ENCODE measurements around the gene RPS6KA1. TPM values are rescaled to one million over a fixed set of nuclear protein-coding genes. Genes with fewer than 3 reads are reported as not detected.

Gene RPS6KA1
- total and polyA plus RNA-seq, 2 of the 13 experiments (the other 11 are each of a cell fraction or from before 2014, with no cell fraction given): 19.6 to 24.2 TPM

DNA sequence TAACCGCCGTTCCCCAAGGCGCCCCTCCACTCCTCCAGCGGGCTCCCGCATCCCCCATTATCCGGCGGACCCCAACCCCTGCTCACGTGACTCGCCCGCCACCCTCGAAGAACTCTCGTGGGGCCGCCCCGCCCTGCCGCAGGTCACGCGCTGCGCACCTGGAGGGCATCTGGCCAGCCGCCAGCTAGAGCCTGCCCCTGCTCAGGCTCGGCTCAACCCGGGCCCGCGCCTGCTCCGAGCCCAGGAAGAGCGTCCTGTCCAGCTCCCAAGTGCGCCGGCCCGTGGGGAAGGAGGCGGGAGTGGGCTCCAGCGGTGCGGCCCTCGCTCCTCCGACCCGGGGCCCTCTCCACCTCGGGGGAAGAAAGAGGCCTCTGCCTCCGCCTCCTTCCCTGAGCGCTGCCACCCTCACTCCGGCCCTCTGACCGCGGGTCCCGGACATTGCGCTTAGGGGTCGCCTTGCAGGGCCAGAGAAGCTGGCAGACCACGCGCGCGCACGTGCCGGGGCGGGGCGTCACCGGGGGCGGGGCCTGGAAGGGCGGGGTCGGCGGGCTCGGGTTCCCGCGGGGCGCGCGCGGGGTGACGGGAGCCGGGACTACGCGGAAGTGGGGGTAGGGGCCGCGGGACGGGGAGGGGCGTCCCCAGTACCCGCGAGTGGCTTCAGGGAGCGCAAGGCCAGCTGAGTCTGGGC, 28.9 kb upstream of the RPS6KA1 start (continued):
- peak; percentile 48 for TF ChIP-seq HNRNPLL (IDR thresholded peaks at IDR 0.05; ENCODE audit: low read depth, low read length, poor library complexity, severe bottlenecking)
- no peak for TF ChIP-seq SP1 (IDR thresholded peaks at IDR 0.05)
- peak; percentile 87 for TF ChIP-seq SP1 (CRISPR knock-in tag; IDR thresholded peaks at IDR 0.05)
- peak; percentile 49; the same call in 1 of the 2 replicates for TF ChIP-seq ZNF607 (CRISPR knock-in tag; IDR thresholded peaks at IDR 0.05; ENCODE audit: borderline replicate concordance)
- TF ChIP-seq RBFOX2 (IDR thresholded peaks at IDR 0.05; ENCODE audit: low read depth, low read length): peak; percentile 89
- no peak for TF ChIP-seq ZNF383 (CRISPR knock-in tag; IDR thresholded peaks at IDR 0.05; ENCODE audit: borderline replicate concordance)
- TF ChIP-seq ZIK1 (CRISPR knock-in tag; IDR thresholded peaks at IDR 0.05; ENCODE audit: borderline replicate concordance, low read depth): peak; percentile 31; the same call in 1 of the 2 replicates
- TF ChIP-seq, protein P1, sequence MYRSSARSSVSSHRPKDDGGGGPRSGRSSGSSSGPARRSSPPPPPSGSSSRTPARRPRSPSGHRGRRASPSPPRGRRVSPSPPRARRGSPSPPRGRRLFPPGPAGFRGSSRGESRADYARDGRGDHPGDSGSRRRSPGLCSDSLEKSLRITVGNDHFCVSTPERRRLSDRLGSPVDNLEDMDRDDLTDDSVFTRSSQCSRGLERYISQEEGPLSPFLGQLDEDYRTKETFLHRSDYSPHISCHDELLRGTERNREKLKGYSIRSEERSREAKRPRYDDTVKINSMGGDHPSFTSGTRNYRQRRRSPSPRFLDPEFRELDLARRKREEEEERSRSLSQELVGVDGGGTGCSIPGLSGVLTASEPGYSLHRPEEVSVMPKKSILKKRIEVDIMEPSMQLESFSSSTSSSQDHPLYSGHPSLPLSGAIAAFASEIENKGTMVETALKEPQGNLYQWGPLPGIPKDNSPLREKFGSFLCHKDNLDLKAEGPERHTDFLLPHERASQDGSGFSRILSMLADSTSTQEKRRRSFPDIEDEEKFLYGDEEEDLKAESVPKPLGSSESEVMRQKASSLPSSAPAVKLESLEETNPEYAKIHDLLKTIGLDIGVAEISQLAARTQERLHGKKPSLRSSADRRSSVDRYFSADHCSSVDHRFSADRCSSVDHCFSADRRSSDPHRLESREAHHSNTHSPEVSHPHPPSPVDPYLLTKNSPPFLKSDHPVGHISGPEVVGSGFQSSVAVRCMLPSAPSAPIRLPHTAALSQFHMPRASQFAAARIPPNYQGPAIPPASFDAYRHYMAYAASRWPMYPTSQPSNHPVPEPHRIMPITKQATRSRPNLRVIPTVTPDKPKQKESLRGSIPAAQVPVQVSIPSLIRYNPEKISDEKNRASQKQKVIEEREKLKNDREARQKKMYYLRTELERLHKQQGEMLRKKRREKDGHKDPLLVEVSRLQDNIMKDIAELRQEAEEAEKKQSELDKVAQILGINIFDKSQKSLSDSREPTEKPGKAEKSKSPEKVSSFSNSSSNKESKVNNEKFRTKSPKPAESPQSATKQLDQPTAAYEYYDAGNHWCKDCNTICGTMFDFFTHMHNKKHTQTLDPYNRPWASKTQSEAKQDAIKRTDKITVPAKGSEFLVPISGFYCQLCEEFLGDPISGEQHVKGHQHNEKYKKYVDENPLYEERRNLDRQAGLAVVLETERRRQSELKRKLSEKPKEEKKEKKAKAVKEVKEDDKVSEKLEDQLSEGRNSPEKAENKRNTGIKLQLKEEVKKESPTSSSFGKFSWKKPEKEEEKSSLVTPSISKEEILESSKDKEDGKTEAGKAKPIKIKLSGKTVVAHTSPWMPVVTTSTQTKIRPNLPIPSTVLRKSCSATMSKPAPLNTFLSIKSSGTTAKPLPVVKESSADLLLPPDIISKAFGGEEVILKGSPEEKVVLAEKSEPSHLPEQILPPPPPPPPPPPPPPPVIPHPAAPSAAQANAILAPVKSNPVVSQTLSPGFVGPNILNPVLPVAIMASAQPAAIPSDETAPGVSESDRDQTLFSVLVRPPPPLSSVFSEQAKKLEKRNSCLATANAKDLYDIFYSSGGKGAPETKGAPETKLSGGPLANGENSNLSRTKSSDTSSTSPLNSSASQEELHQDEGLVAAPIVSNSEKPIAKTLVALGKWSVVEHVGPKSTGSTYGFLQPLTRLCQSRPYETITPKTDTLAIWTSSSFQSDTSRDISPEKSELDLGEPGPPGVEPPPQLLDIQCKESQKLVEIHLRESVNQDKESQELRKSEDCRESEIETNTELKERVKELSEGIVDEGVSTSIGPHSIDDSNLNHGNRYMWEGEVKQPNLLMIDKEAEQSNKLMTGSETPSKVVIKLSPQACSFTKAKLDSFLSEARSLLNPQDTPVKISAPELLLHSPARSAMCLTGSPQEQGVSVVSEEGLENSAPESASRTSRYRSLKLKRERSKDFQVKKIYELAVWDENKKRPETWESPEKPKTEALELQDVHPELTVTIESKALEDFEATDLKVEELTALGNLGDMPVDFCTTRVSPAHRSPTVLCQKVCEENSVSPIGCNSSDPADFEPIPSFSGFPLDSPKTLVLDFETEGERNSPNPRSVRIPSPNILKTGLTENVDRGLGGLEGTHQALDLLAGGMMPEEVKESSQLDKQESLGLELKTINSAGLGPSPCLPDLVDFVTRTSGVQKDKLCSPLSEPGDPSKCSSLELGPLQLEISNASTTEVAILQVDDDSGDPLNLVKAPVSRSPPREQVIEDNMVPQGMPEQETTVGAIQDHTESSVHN (CRISPR knock-in tag; IDR thresholded peaks at IDR 0.05): no peak
- 0 out of 2 replicates have a peak, but pooled peaks have one; percentile 15 for TF ChIP-seq ZSCAN12 (CRISPR knock-in tag; IDR thresholded peaks at IDR 0.05)
- peak; percentile 33; the same call in 1 of the 2 replicates for TF ChIP-seq RAD51 (IDR thresholded peaks at IDR 0.05; ENCODE audit: borderline replicate concordance)
- no peak for TF ChIP-seq IKZF1 (IDR thresholded peaks at IDR 0.05)
- TF ChIP-seq MTA1 (CRISPR knock-in tag; IDR thresholded peaks at IDR 0.05; ENCODE audit: borderline replicate concordance): peak; percentile 54; the same call in 1 of the 2 replicates
- peak; percentile 86 for TF ChIP-seq PHF8 (CRISPR knock-in tag; IDR thresholded peaks at IDR 0.05)
- TF ChIP-seq IRF2 (CRISPR knock-in tag; IDR thresholded peaks at IDR 0.05): peak; percentile 69
- TF ChIP-seq REPIN1 (CRISPR knock-in tag; IDR thresholded peaks at IDR 0.05; ENCODE audit: borderline replicate concordance, low read depth): peak; percentile 41; the same call in 1 of the 2 replicates
- TF ChIP-seq, protein P2, sequence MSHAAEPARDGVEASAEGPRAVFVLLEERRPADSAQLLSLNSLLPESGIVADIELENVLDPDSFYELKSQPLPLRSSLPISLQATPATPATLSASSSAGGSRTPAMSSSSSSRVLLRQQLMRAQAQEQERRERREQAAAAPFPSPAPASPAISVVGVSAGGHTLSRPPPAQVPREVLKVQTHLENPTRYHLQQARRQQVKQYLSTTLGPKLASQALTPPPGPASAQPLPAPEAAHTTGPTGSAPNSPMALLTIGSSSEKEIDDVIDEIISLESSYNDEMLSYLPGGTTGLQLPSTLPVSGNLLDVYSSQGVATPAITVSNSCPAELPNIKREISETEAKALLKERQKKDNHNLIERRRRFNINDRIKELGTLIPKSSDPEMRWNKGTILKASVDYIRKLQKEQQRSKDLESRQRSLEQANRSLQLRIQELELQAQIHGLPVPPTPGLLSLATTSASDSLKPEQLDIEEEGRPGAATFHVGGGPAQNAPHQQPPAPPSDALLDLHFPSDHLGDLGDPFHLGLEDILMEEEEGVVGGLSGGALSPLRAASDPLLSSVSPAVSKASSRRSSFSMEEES (CRISPR knock-in tag; IDR thresholded peaks at IDR 0.05): peak; percentile 87
- no peak for TF ChIP-seq ZNF232 (CRISPR knock-in tag; IDR thresholded peaks at IDR 0.05; ENCODE audit: borderline replicate concordance)
- no peak for TF ChIP-seq PLRG1 (conservative IDR thresholded peaks at IDR 0.05)
- TF ChIP-seq JDP2 (CRISPR knock-in tag; IDR thresholded peaks at IDR 0.05; ENCODE audit: borderline replicate concordance): no peak; the same call in 1 of the 2 replicates
- TF ChIP-seq ZNF10 (CRISPR knock-in tag; IDR thresholded peaks at IDR 0.05; ENCODE audit: borderline replicate concordance, low read depth): no peak
- TF ChIP-seq SP5 (CRISPR knock-in tag; IDR thresholded peaks at IDR 0.05; ENCODE audit: borderline replicate concordance, low read depth): 0 out of 2 replicates have a peak, but pooled peaks have one; percentile 23
- peak; percentile 78; the same call in 1 of the 2 replicates for TF ChIP-seq ZNF878 (CRISPR knock-in tag; IDR thresholded peaks at IDR 0.05)
